Measurements from ENCODE around the gene IMP3. TPM values are rescaled to one million over a fixed set of nuclear protein-coding genes. Genes with fewer than 3 reads are reported as not detected.

IMP3 gene
- total and polyA plus RNA-seq, 9 of the 15 experiments (the other 6 are each of a cell fraction or from before 2014, with no cell fraction given): 14.5 to 160 (median 74.4) TPM

- TF ChIP-seq SMAD2 (IDR thresholded peaks at IDR 0.05; ENCODE audit: low read depth, low read length) (no peak), RERE (CRISPR knock-in tag; IDR thresholded peaks at IDR 0.05; ENCODE audit: borderline replicate concordance) (no peak), BMI1 (IDR thresholded peaks at IDR 0.05; ENCODE audit: low read length) (no peak), NCOR1 (IDR thresholded peaks at IDR 0.05) (no peak), BACH1 (tag; IDR thresholded peaks at IDR 0.05) (no peak)
These were observed 33.6 kb upstream of the IMP3 start (continued) for GRCh38 chr15:75673426-75674235.
